Stimulated activated CD4-positive, alpha-beta T cell treated with anti-CD3 and anti-CD28 coated beads, Interleukin-4, amount 100 ng/mL, for 4 hours (primary cell): Measurements from ENCODE around the gene COPS2.
"Not testable (repeated sequence)": the region's sequence is repeated elsewhere in the genome, so short reads cannot be mapped to it uniquely, and the experiment has no call there.

Source experiments
- DNase-seq, 2 experiments: peaks; one replicate each; pipeline ENCODE4 v3.0.0-alpha.2; 2020

COPS2 gene

GRCh38 chr15:49155110-49155833 lies at the start of gene COPS2:
COPS2 (minus strand) TSS chr15:49155599; CDS start chr15:49155578, 21 bp downstream.
- peak; percentile 81 to 94 for DNase-seq

GRCh38 chr15:49200347-49200746 lies 44.9 kb upstream of the COPS2 start:
- no peak for DNase-seq

- DNase-seq = no peak
Observed at GRCh38 chr15:49199666-49200065, 44.3 kb upstream of the COPS2 start.

- no peak for DNase-seq
Observed at GRCh38 chr15:49196856-49197255, 41.5 kb upstream of the COPS2 start.

GRCh38 chr15:49191892-49192291 lies 36.5 kb upstream of the COPS2 start:
- DNase-seq = no peak

GRCh38 chr15:49190586-49190985 lies 35.2 kb upstream of the COPS2 start:
- no peak for DNase-seq

GRCh38 chr15:49189631-49190030 lies 34.2 kb upstream of the COPS2 start:
- DNase-seq = no peak

- DNase-seq = no peak
Observed at GRCh38 chr15:49188933-49189332, 33.5 kb upstream of the COPS2 start.

- DNase-seq = no peak
Observed at GRCh38 chr15:49187549-49188245, 32.3 kb upstream of the COPS2 start.

GRCh38 chr15:49185473-49185872 lies 30.1 kb upstream of the COPS2 start:
- DNase-seq = no peak

- DNase-seq = not testable (repeated sequence)
Observed at GRCh38 chr15:49183741-49184140, 28.3 kb upstream of the COPS2 start.

GRCh38 chr15:49182128-49182527 lies 26.7 kb upstream of the COPS2 start:
- no peak for DNase-seq

GRCh38 chr15:49179433-49180190 lies 24.2 kb upstream of the COPS2 start:
- no peak for DNase-seq

- no peak for DNase-seq
Observed at GRCh38 chr15:49178497-49178896, 23.1 kb upstream of the COPS2 start.

GRCh38 chr15:49175582-49176397 lies 20.4 kb upstream of the COPS2 start:
- not testable (repeated sequence) for DNase-seq

- no peak for DNase-seq
Observed at GRCh38 chr15:49174902-49175301, 19.5 kb upstream of the COPS2 start.

- no peak for DNase-seq
Observed at GRCh38 chr15:49171790-49172189, 16.4 kb upstream of the COPS2 start.

- peak; percentile 66 to 72 for DNase-seq
Observed at GRCh38 chr15:49169880-49170597, 14.6 kb upstream of the COPS2 start, which contains the start of gene GALK2. GALK2 (plus strand) TSS chr15:49170247; CDS start chr15:49170323, 76 bp downstream.

GRCh38 chr15:49168016-49168415 lies 12.6 kb upstream of the COPS2 start:
- no peak for DNase-seq

- no peak for DNase-seq
Observed at GRCh38 chr15:49164865-49165264, 9.5 kb upstream of the COPS2 start.

- no peak for DNase-seq
Observed at GRCh38 chr15:49163678-49164077, 8.3 kb upstream of the COPS2 start.
